Keratinocyte (primary cell): ENCODE measurements around the gene APOC1. TPM values are rescaled to one million over a fixed set of nuclear protein-coding genes. Genes with fewer than 3 reads are reported as not detected.

ENCODE experiments used
- DNase-seq: peaks from one replicate; pipeline ENCODE4 v3.0.0-alpha.2; 2011; ENCODE audit warnings: low read depth, missing footprints, low spot score
- FAIRE-seq: peaks from 2 replicates; lab custom pipeline; 2011; peaks lifted over from hg19 to GRCh38; lab: Jason Lieb, UNC
- H2AFZ ChIP-seq: 2 replicates; pipeline ENCODE4 v1.6.0; 2012; ENCODE audit warnings: low read length, control low read depth, inconsistent platforms; ENCODE audit not compliant: control insufficient read depth
- H3K27ac ChIP-seq: 2 replicates; pipeline ENCODE4 v1.5.1; 2011; ENCODE audit warnings: low read length; ENCODE audit not compliant: control insufficient read depth, insufficient read depth
- H3K27me3 ChIP-seq: 3 replicates; pipeline ENCODE4 v1.6.0; 2011; ENCODE audit warnings: low read length; ENCODE audit not compliant: control insufficient read depth, insufficient read depth; ENCODE audit errors: extremely low read depth
- H3K36me3 ChIP-seq, 2 experiments: 2 replicates in 1 of 2; 3 replicates in 1 of 2; pipeline ENCODE4 v1.5.1; 2011; ENCODE audit warnings: low read length in 2 of 2, mild to moderate bottlenecking in 1 of 2; ENCODE audit not compliant: control insufficient read depth in 2 of 2, insufficient read depth in 2 of 2; ENCODE audit errors: extremely low read depth in 1 of 2
- H3K4me1 ChIP-seq: 3 replicates; pipeline ENCODE4 v1.5.1; 2011; ENCODE audit warnings: low read length; ENCODE audit not compliant: control insufficient read depth, insufficient read depth; ENCODE audit errors: extremely low read depth
- H3K4me2 ChIP-seq: 3 replicates; pipeline ENCODE4 v1.6.0; 2011; ENCODE audit warnings: low read depth, low read length; ENCODE audit not compliant: control insufficient read depth, insufficient read depth; ENCODE audit errors: extremely low read depth
- H3K4me3 ChIP-seq, 3 experiments: fragments of 200-600 bp in 1 of 3; sonication (generic) in 1 of 3; 2 replicates in 2 of 3; 3 replicates in 1 of 3; pipeline ENCODE4 v1.5.1; 2011 to 2016; ENCODE audit warnings: low read length in 3 of 3, mild to moderate bottlenecking in 3 of 3, control low read depth in 2 of 3, inconsistent platforms in 1 of 3, low read depth in 1 of 3, mixed read lengths in 1 of 3, mixed run types in 1 of 3, moderate library complexity in 1 of 3; ENCODE audit not compliant: control insufficient read depth in 2 of 3, insufficient read depth in 2 of 3; ENCODE audit errors: extremely low read depth in 1 of 3
- H3K79me2 ChIP-seq: 2 replicates; pipeline ENCODE4 v1.6.0; 2012; ENCODE audit warnings: low read length; ENCODE audit not compliant: control insufficient read depth, insufficient read depth
- H3K9ac ChIP-seq: 3 replicates; pipeline ENCODE4 v1.6.0; 2011; ENCODE audit warnings: low read length; ENCODE audit not compliant: control insufficient read depth, insufficient read depth; ENCODE audit errors: extremely low read depth
- H3K9me1 ChIP-seq: 3 replicates; pipeline ENCODE4 v1.6.0; 2011; ENCODE audit warnings: low read length; ENCODE audit not compliant: control insufficient read depth, insufficient read depth; ENCODE audit errors: extremely low read depth
- H3K9me3 ChIP-seq: 2 replicates; pipeline ENCODE4 v1.5.1; 2012; ENCODE audit warnings: low read depth, low read length; ENCODE audit not compliant: control insufficient read depth
- H4K20me1 ChIP-seq: 3 replicates; pipeline ENCODE4 v1.6.0; 2011; ENCODE audit warnings: low read length; ENCODE audit not compliant: control insufficient read depth, insufficient read depth; ENCODE audit errors: extremely low read depth
- EZH2 ChIP-seq: IDR thresholded peaks from one replicate; pipeline ENCODE4 v1.6.1; 2012; ENCODE audit warnings: inconsistent platforms, mild to moderate bottlenecking, low read length, moderate library complexity
- dilution Hi-C: fragments of 300-500 bp; cut with MboI; formaldehyde crosslinking; loops from one replicate; pipeline ENCODE4 v1.7.0; 2020; ENCODE audit warnings: low sequenced_read_pairs; ENCODE audit not compliant: extremely low pct_ligation_motif_present
- polyA plus RNA-seq, 5 experiments: library from polyadenylated mRNA; depleted of rRNA in 3 of 5; stranded (reverse) in 3 of 5; stranded (forward) in 1 of 5; unstranded in 1 of 5; fragments of >200 nt; gene quantifications; 1 replicate in 1 of 5; 2 replicates in 3 of 5; 3 replicates in 1 of 5; pipeline versions ENCODE4 v1.2.1 to v1.2.3, GENCODE V29; 2011 to 2012; ENCODE audit warnings: missing spikeins in 2 of 5, low read depth in 1 of 5, low replicate concordance in 1 of 5
- TF ChIP-seq, protein P1 (sequence below), 3 experiments: IDR thresholded peaks in 1 of 3; conservative IDR thresholded peaks in 1 of 3; optimal IDR thresholded peaks in 1 of 3; 2 replicates in 2 of 3; 3 replicates in 1 of 3; pipeline versions ENCODE3 to v1.5.1; 2011; ENCODE audit warnings: low read length in 3 of 3, mild to moderate bottlenecking in 3 of 3, moderate library complexity in 2 of 3, control low read depth in 1 of 3, inconsistent platforms in 1 of 3; ENCODE audit not compliant: insufficient read depth in 2 of 3; ENCODE audit errors: extremely low read depth in 1 of 3

The APOC1 gene
- polyA plus RNA-seq, 1 donor (not counting 4 experiments of a cell fraction or from before 2014, with no cell fraction given), result 0.79 TPM

DNA sequence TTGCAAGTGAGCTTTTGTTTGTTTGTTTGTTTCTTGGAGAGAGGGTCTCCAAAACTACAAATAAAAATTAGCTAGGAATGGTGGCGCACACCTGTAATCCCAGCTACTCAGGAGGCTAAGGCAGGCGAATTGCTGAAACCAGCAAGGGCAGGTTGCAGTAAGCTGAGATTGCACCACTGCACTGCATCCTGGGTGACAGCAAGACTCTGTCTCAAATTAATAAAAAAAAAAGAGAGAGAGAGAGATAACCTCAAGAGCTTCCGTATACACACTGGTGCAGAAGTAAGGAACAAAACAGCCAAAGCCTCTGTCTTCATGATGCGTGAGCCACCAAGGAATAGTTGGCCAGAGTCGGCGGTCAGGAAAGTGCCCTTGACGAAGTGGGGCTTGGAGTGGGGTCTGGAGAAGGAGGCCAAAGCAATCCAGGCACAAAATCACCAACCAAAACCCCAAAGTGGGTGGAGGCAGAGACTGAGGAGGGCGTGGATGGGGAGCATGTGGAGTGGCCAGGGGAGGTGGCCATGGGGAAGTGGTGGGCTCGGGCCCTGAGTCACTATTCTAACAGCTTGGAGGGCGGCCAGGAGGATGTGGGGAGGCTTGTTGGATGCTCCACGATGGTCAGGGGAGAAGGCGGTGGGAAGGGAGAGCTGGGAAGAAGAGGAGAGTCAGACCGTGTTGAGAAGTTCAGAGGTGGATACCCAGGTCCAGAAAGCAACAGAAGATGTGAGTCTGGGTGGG, 44.5 kb upstream of the APOC1 start:
- no peak for FAIRE-seq
- Histone ChIP-seq H3K9me3 (no peaks in the 10 kb centered on the region), H3K27ac (no peak overlapping the region), H3K79me2 (no peaks in the 10 kb centered on the region), H4K20me1 (no peaks in the 10 kb centered on the region), H3K9ac (no peak overlapping the region), H3K27me3 (no peaks in the 10 kb centered on the region), H3K4me1 (no peaks in the 10 kb centered on the region), H2AFZ (no peak overlapping the region), H3K4me2 (no peak overlapping the region), H3K36me3 (peaks cover 15 to 28% of the 10 kb centered on the region in 2 experiments), H3K4me3 (no peak overlapping the region), H3K9me1 (no peaks in the 10 kb centered on the region)
- dilution Hi-C loops, result no loop called here
- TF ChIP-seq EZH2, result no peak
- TF ChIP-seq, protein P1, sequence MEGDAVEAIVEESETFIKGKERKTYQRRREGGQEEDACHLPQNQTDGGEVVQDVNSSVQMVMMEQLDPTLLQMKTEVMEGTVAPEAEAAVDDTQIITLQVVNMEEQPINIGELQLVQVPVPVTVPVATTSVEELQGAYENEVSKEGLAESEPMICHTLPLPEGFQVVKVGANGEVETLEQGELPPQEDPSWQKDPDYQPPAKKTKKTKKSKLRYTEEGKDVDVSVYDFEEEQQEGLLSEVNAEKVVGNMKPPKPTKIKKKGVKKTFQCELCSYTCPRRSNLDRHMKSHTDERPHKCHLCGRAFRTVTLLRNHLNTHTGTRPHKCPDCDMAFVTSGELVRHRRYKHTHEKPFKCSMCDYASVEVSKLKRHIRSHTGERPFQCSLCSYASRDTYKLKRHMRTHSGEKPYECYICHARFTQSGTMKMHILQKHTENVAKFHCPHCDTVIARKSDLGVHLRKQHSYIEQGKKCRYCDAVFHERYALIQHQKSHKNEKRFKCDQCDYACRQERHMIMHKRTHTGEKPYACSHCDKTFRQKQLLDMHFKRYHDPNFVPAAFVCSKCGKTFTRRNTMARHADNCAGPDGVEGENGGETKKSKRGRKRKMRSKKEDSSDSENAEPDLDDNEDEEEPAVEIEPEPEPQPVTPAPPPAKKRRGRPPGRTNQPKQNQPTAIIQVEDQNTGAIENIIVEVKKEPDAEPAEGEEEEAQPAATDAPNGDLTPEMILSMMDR (optimal IDR thresholded peaks at IDR 0.05 in 1 of 3, IDR thresholded peaks at IDR 0.05 in 1 of 3, conservative IDR thresholded peaks at IDR 0.05 in 1 of 3; ENCODE audit: extremely low read depth in 1 of 3, insufficient read depth in 2 of 3, low read length in 3 of 3), result no peak
- no peak for DNase-seq

DNA sequence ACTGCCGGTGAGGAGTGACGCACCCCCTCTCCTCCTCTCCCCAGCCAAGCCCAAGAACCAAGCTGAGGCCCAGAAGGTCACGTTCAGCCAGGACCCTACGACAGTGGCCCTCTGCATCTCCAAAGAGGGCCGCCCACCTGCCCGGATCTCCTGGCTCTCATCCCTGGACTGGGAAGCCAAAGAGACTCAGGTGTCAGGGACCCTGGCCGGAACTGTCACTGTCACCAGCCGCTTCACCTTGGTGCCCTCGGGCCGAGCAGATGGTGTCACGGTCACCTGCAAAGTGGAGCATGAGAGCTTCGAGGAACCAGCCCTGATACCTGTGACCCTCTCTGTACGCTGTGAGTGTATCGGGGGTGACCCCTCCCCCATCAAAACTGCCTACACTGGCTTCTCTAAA, 42.6 kb upstream of the APOC1 start:
- DNase-seq (no peak), FAIRE-seq (no peak)
- Histone ChIP-seq H2AFZ (no peak overlapping the region), H3K27ac (no peak overlapping the region), H3K27me3 (no peaks in the 10 kb centered on the region), H3K36me3 (peaks cover 27 to 30% of the 10 kb centered on the region in 2 experiments), H3K9me1 (no peaks in the 10 kb centered on the region), H4K20me1 (no peaks in the 10 kb centered on the region), H3K4me3 (no peak overlapping the region), H3K79me2 (no peaks in the 10 kb centered on the region), H3K9me3 (no peaks in the 10 kb centered on the region), H3K4me2 (no peak overlapping the region), H3K4me1 (peaks cover 7% of the 10 kb centered on the region), H3K9ac (no peak overlapping the region)
- dilution Hi-C loops, result no loop called here
- TF ChIP-seq EZH2, result no peak
- TF ChIP-seq, protein P1 (optimal IDR thresholded peaks at IDR 0.05 in 1 of 3, IDR thresholded peaks at IDR 0.05 in 1 of 3, conservative IDR thresholded peaks at IDR 0.05 in 1 of 3; ENCODE audit: extremely low read depth in 1 of 3, insufficient read depth in 2 of 3, low read length in 3 of 3), result no peak
